SK-N-SH (cell line): ENCODE results near the gene PPP4C. TPM values are rescaled to one million over a fixed set of nuclear protein-coding genes. Genes with fewer than 3 reads are reported as not detected.

Experiments used
- CTCF ChIA-PET: fragments of 300-600, 350-600 bp; formaldehyde crosslinking; extraction: SDS; loops from one replicate; lab custom pipeline; 2021; lab: Yijun Ruan, JAX
- POLR2A ChIA-PET: fragments of 350-600 bp; sonication (Branson Sonifier 250); formaldehyde crosslinking; extraction: SDS; loops from one replicate; lab custom pipeline; 2020; ENCODE audit warnings: antibody characterized with exemption, inconsistent platforms; lab: Yijun Ruan, JAX
- DNase-seq: peaks from one replicate; pipeline ENCODE4 v3.0.0; 2012
- H2AFZ ChIP-seq: fragments of 200-600 bp; sonication (generic); 2 replicates; pipeline ENCODE4 v1.8.1; 2016; ENCODE audit warnings: antibody characterized with exemption, mild to moderate bottlenecking, low read depth
- H3F3A ChIP-seq: fragments of 200-600 bp; sonication (generic); replicated peaks from 2 replicates; pipeline ENCODE3; 2016; ENCODE audit warnings: antibody characterized with exemption, mild to moderate bottlenecking; ENCODE audit not compliant: insufficient read depth
- H3K27ac ChIP-seq, 2 experiments: fragments of 200-500 bp in 1 of 2; fragments of 200-600 bp in 1 of 2; sonication (Bioruptor generic) in 1 of 2; sonication (generic), shearing (Covaris generic) in 1 of 2; 2 replicates each; pipeline versions ENCODE4 v1.5.1 to v1.6.1; 2014 to 2016; ENCODE audit warnings: low read depth in 2 of 2, inconsistent platforms in 1 of 2, low read length in 1 of 2, mild to moderate bottlenecking in 1 of 2, mixed read lengths in 1 of 2
- H3K27me3 ChIP-seq: fragments of 200-600 bp; sonication (generic), shearing (Covaris generic); 2 replicates; pipeline ENCODE4 v1.6.1; 2016; ENCODE audit warnings: mixed run types; ENCODE audit not compliant: insufficient read depth
- H3K36me3 ChIP-seq, 2 experiments: fragments of 200-500 bp in 1 of 2; fragments of 200-600 bp in 1 of 2; sonication (Bioruptor generic) in 1 of 2; sonication (generic) in 1 of 2; replicated peaks in 1 of 2; 2 replicates each; pipeline versions ENCODE3 to v1.5.1; 2014 to 2016; ENCODE audit warnings: low read length in 1 of 2, mild to moderate bottlenecking in 1 of 2; ENCODE audit not compliant: insufficient read depth in 2 of 2, control insufficient read depth in 1 of 2
- H3K4me1 ChIP-seq, 2 experiments: fragments of 200-500 bp in 1 of 2; fragments of 200-600 bp in 1 of 2; sonication (Bioruptor generic) in 1 of 2; sonication (generic), shearing (Covaris generic) in 1 of 2; 2 replicates each; pipeline versions ENCODE4 v1.5.1 to v1.6.1; 2014 to 2016; ENCODE audit warnings: low read depth in 1 of 2, low read length in 1 of 2, mixed run types in 1 of 2; ENCODE audit not compliant: insufficient read depth in 2 of 2, control insufficient read depth in 1 of 2
- H3K4me2 ChIP-seq: fragments of 200-600 bp; sonication (generic), shearing (Covaris generic); 2 replicates; pipeline ENCODE4 v1.6.1; 2017; ENCODE audit warnings: mixed run types
- H3K4me3 ChIP-seq, 2 experiments: fragments of 200-500 bp in 1 of 2; fragments of 200-600 bp in 1 of 2; sonication (Bioruptor generic) in 1 of 2; sonication (generic), shearing (Covaris generic) in 1 of 2; 2 replicates each; pipeline versions ENCODE4 v1.5.1 to v1.8.1; 2014 to 2016; ENCODE audit warnings: low read depth in 2 of 2, inconsistent platforms in 1 of 2, low read length in 1 of 2, mild to moderate bottlenecking in 1 of 2, mixed read lengths in 1 of 2, moderate library complexity in 1 of 2
- H3K79me2 ChIP-seq: fragments of 200-600 bp; sonication (generic); 2 replicates; pipeline ENCODE4 v1.8.1; 2017; ENCODE audit warnings: mild to moderate bottlenecking; ENCODE audit not compliant: insufficient read depth
- H3K9ac ChIP-seq: fragments of 200-600 bp; sonication (generic); 2 replicates; pipeline ENCODE4 v1.6.1; 2017; ENCODE audit warnings: mixed run types
- H3K9me2 ChIP-seq: fragments of 200-600 bp; sonication (generic); 2 replicates; pipeline ENCODE4 v1.6.1; 2017; ENCODE audit warnings: mixed run types
- H3K9me3 ChIP-seq: fragments of 200-600 bp; sonication (generic); 2 replicates; pipeline ENCODE4 v1.6.1; 2017; ENCODE audit warnings: mixed run types, mild to moderate bottlenecking, moderate library complexity
- H4K20me1 ChIP-seq: fragments of 200-600 bp; sonication (generic); 2 replicates; pipeline ENCODE4 v1.6.1; 2017; ENCODE audit warnings: mild to moderate bottlenecking, mixed run types; ENCODE audit not compliant: insufficient read depth
- CHD2 ChIP-seq: fragments of 150-350 bp; IDR thresholded peaks from 2 replicates; pipeline ENCODE4 v1.6.1; 2018; ENCODE audit warnings: low read length; ENCODE audit not compliant: partially characterized antibody
- ELF1 ChIP-seq: IDR thresholded peaks from 2 replicates; pipeline ENCODE4 v1.4.0; 2012
- EZH2phosphoT487 ChIP-seq: fragments of 200-600 bp; sonication (generic); IDR thresholded peaks from 2 replicates; pipeline ENCODE4 v1.6.1; 2017; ENCODE audit warnings: low read depth, mixed run types, mild to moderate bottlenecking, antibody characterized with exemption, moderate library complexity, borderline replicate concordance
- FOSL2 ChIP-seq: IDR thresholded peaks from 2 replicates; pipeline ENCODE4 v1.4.0; 2012; ENCODE audit warnings: low read depth, mild to moderate bottlenecking, moderate library complexity, borderline replicate concordance
- FOXJ3 ChIP-seq: sonication (generic); formaldehyde crosslinking; IDR thresholded peaks from 2 replicates; pipeline ENCODE4 v1.5.1; 2020; ENCODE audit warnings: mild to moderate bottlenecking, missing genetic modification reagents
- GABPA ChIP-seq: IDR thresholded peaks from 2 replicates; pipeline ENCODE4 v1.4.0; 2012; ENCODE audit warnings: low read depth, mild to moderate bottlenecking
- GATA2 ChIP-seq: sonication (generic); formaldehyde crosslinking; IDR thresholded peaks from 2 replicates; pipeline ENCODE4 v1.5.0; 2020; ENCODE audit warnings: mild to moderate bottlenecking, missing genetic modification reagents
- IRF3 ChIP-seq: fragments of 150-350 bp; IDR thresholded peaks from 2 replicates; pipeline ENCODE4 v1.6.1; 2016; ENCODE audit warnings: mild to moderate bottlenecking, low read depth, low read length
- JUND ChIP-seq: IDR thresholded peaks from 2 replicates; pipeline ENCODE4 v1.4.0; 2012
- MAX ChIP-seq: IDR thresholded peaks from 2 replicates; pipeline ENCODE4 v1.4.0; 2012; ENCODE audit warnings: low read depth
- MEF2A ChIP-seq: IDR thresholded peaks from 2 replicates; pipeline ENCODE4 v1.4.0; 2012; ENCODE audit warnings: low read depth, borderline replicate concordance
- NFIC ChIP-seq: IDR thresholded peaks from 2 replicates; pipeline ENCODE4 v1.4.0; 2012; ENCODE audit warnings: borderline replicate concordance
- NRF1 ChIP-seq: IDR thresholded peaks from 2 replicates; pipeline ENCODE4 v1.6.1; 2012; ENCODE audit warnings: low read depth, mild to moderate bottlenecking, low read length
- POLR2AphosphoS5 ChIP-seq: IDR thresholded peaks from 2 replicates; pipeline ENCODE4 v1.6.1; 2012; ENCODE audit warnings: low read depth, low read length
- RCOR1 ChIP-seq: fragments of 150-350 bp; IDR thresholded peaks from 2 replicates; pipeline ENCODE4 v1.6.1; 2017; ENCODE audit warnings: antibody characterized with exemption, low read length
- RFX5 ChIP-seq: IDR thresholded peaks from 2 replicates; pipeline ENCODE4 v1.6.1; 2012; ENCODE audit warnings: mild to moderate bottlenecking, improper control_type of control experiment, low read length
- RXRA ChIP-seq: IDR thresholded peaks from 2 replicates; pipeline ENCODE4 v1.4.0; 2012; ENCODE audit warnings: low read depth, mild to moderate bottlenecking, borderline replicate concordance
- SIN3A ChIP-seq: IDR thresholded peaks from 2 replicates; pipeline ENCODE4 v1.6.1; 2012; ENCODE audit warnings: low read depth, mild to moderate bottlenecking, low read length, moderate library complexity, borderline replicate concordance
- SMC3 ChIP-seq: IDR thresholded peaks from 2 replicates; pipeline ENCODE4 v1.6.1; 2012; ENCODE audit warnings: low read depth, low read length, improper control_type of control experiment
- TAF1 ChIP-seq: IDR thresholded peaks from 2 replicates; pipeline ENCODE4 v1.6.1; 2012; ENCODE audit warnings: low read depth, mild to moderate bottlenecking, low read length, moderate library complexity, borderline replicate concordance
- TCF12 ChIP-seq: IDR thresholded peaks from 2 replicates; pipeline ENCODE4 v1.4.0; 2012
- USF1 ChIP-seq: IDR thresholded peaks from 2 replicates; pipeline ENCODE4 v1.4.0; 2012; ENCODE audit warnings: low read depth, borderline replicate concordance
- USF2 ChIP-seq: fragments of 150-350 bp; IDR thresholded peaks from 2 replicates; pipeline ENCODE4 v1.6.1; 2017; ENCODE audit warnings: antibody characterized with exemption, low read length, low read depth, borderline replicate concordance
- WGBS: methylation state at CpG from one replicate; pipeline ENCODE4 v1.1.6; 2017; ENCODE audit warnings: low lambda C conversion rate; 5-methylcytosine and 5-hydroxymethylcytosine counted together
- polyA plus RNA-seq, 3 experiments: library from polyadenylated mRNA; depleted of rRNA; stranded (reverse); fragments of >200 nt; gene quantifications; 2 replicates each; pipeline ENCODE4 v1.2.3, GENCODE V29; 2012

PPP4C gene
- polyA plus RNA-seq, 1 of the 3 experiments (the other 2 are of a cell fraction): 339 TPM

GRCh38 chr16:30084816-30085159 lies 9.0 kb downstream of the PPP4C start:
- Histone ChIP-seq H3F3A (peaks cover 28% of the 10 kb centered on the region), H3K9ac (no peak overlapping the region), H4K20me1 (peaks cover 12% of the 10 kb centered on the region), H3K4me3 (no peak overlapping the region), H3K27ac (no peak overlapping the region; a peak in 1 of 4 replicates), H3K79me2 (peaks cover 28% of the 10 kb centered on the region), H3K27me3 (no peaks in the 10 kb centered on the region)
- 100% methylated on average over 2 of the region's 17 CpGs for WGBS
- no peak for DNase-seq
- TF ChIP-seq NFIC: no peak
- no peak for TF ChIP-seq SMC3
- TF ChIP-seq USF1: no peak
- no peak for TF ChIP-seq USF2
- TF ChIP-seq GATA2 (CRISPR knock-in tag): no peak
- no peak for TF ChIP-seq CHD2
- TF ChIP-seq RFX5: no peak
- TF ChIP-seq RCOR1: no peak
- TF ChIP-seq ELF1: no peak
- TF ChIP-seq JUND: no peak
- TF ChIP-seq POLR2AphosphoS5: no peak
- TF ChIP-seq FOXJ3 (CRISPR knock-in tag): no peak
- no peak for TF ChIP-seq SIN3A
- no peak for TF ChIP-seq TCF12
- TF ChIP-seq NRF1: no peak
- TF ChIP-seq FOSL2: no peak
- TF ChIP-seq, all 33 proteins: peak for 0
- CTCF ChIA-PET: interaction anchor here (1.1 to 1.4 kb wide), 2 partner anchors 29 to 37 kb away, joined by 3 read pairs; partner anchors contain the start of gene GDPD3
- POLR2A ChIA-PET: interaction anchor here (0.7 to 1.5 kb wide), 3 partner anchors 18 to 24 kb away, joined by 3 to 4 read pairs (median 3); partner anchors contain the start of gene ALDOA
- Histone ChIP-seq H3K9me3 (no peaks in the 10 kb centered on the region), H3K4me1 (peaks cover 0 to 6% of the 10 kb centered on the region in 2 experiments; a peak in 1 of 4 replicates), H3K4me2 (no peak overlapping the region), H3K9me2 (no peaks in the 10 kb centered on the region), H2AFZ (no peak overlapping the region), H3K36me3 (peaks cover 28 to 42% of the 10 kb centered on the region in 2 experiments)

- Histone ChIP-seq H4K20me1 (peaks cover 12% of the 10 kb centered on the region), H3K79me2 (peaks cover 24% of the 10 kb centered on the region; the same call in 1 of the 2 replicates), H3K4me3 (no peak overlapping the region), H2AFZ (no peak overlapping the region), H3K27ac (no peak overlapping the region; a peak in 1 of 4 replicates), H3K9me2 (no peaks in the 10 kb centered on the region), H3K9me3 (no peaks in the 10 kb centered on the region), H3K9ac (no peak overlapping the region), H3K36me3 (peaks cover 24 to 41% of the 10 kb centered on the region in 2 experiments), H3F3A (peaks cover 32% of the 10 kb centered on the region), H3K4me1 (peaks cover 4 to 6% of the 10 kb centered on the region in 2 experiments; a peak in 2 of 4 replicates), H3K4me2 (no peak overlapping the region), H3K27me3 (no peaks in the 10 kb centered on the region)
- 76% methylated on average over 3 of the region's 3 CpGs for WGBS
- DNase-seq: peak; percentile 70
- TF ChIP-seq FOXJ3 (CRISPR knock-in tag) (no peak), MAX (no peak), FOSL2 (no peak), MEF2A (no peak), EZH2phosphoT487 (no peak), TAF1 (no peak), NFIC (no peak), IRF3 (no peak), RXRA (no peak), USF1 (no peak), CHD2 (no peak), GABPA (no peak), RFX5 (no peak), RCOR1 (no peak), GATA2 (CRISPR knock-in tag) (no peak)
- POLR2A ChIA-PET: interaction anchor here (0.7 to 1.5 kb wide), 3 partner anchors 19 to 24 kb away, joined by 3 to 4 read pairs (median 3); partner anchors contain the start of gene ALDOA
- CTCF ChIA-PET: interaction anchor here (1.4 kb wide), 1 partner anchor 28 kb away, joined by 3 read pairs; the partner anchor contains the start of gene GDPD3
Measured at GRCh38 chr16:30085247-30085646, 9.5 kb downstream of the PPP4C start.
